GM10248 (cell line): ENCODE results near the gene FAM174C.

Experiments
- CTCF ChIA-PET: fragments of 300-600 bp; sonication (Branson Sonifier 250); formaldehyde crosslinking; extraction: SDS; loops from one replicate; lab custom pipeline; 2021; ENCODE audit warnings: antibody characterized with exemption; lab: Yijun Ruan, JAX
- POLR2A ChIA-PET: fragments of 350-650 bp; sonication (Branson Sonifier 250); formaldehyde crosslinking; extraction: SDS; loops from one replicate; lab custom pipeline; 2020; ENCODE audit warnings: antibody characterized with exemption; lab: Yijun Ruan, JAX
- DNase-seq: peaks from one replicate; pipeline ENCODE4 v3.0.0; 2012; ENCODE audit errors: extremely low spot score
- CTCF ChIP-seq: IDR thresholded peaks from 2 replicates; pipeline ENCODE4 v1.5.1; 2012; ENCODE audit warnings: mild to moderate bottlenecking, low read depth; ENCODE audit errors: extremely low read depth, missing control alignments, control extremely low read depth

FAM174C gene

GRCh38 chr19:1269478-1270212 is 5.7 kb upstream of the FAM174C start:
- peak; percentile 88 for DNase-seq
- ChIA-PET POLR2A (interaction anchor here (0.7 to 4.0 kb wide), 19 partner anchors 10 to 1206 kb away, joined by 3 to 65 read pairs (median 4); partner anchors contain the start of genes ATP5F1D and GADD45B), CTCF (interaction anchor here (0.6 to 18.0 kb wide), 8 partner anchors 10 to 1244 kb away, joined by 3 to 491 read pairs (median 4); partner anchors contain the start of genes ATP5F1D and CBARP)
- no peak for TF ChIP-seq CTCF

GRCh38 chr19:1270213-1270853 is 5.0 kb upstream of the FAM174C start:
- ChIA-PET POLR2A (no interaction called here), CTCF (interaction anchor here (18.0 kb wide), 1 partner anchor 28 kb away, joined by 491 read pairs; the partner anchor contains the start of genes ATP5F1D and CBARP)
- no peak for TF ChIP-seq CTCF
- DNase-seq = no peak

GRCh38 chr19:1270854-1271527 is 4.3 kb upstream of the FAM174C start:
- CTCF ChIA-PET = interaction anchor here (1.8 to 3.6 kb wide), 2 partner anchors 8 to 27 kb away, joined by 4 to 48 read pairs; no protein-coding TSS in a partner anchor
- no peak for TF ChIP-seq CTCF
- POLR2A ChIA-PET = interaction anchor here (1.4 kb wide), 1 partner anchor 27 kb away, joined by 6 read pairs; no protein-coding TSS in a partner anchor
- no peak for DNase-seq

- TF ChIP-seq CTCF = no peak
- POLR2A ChIA-PET = interaction anchor here (1.4 to 1.8 kb wide), 2 partner anchors 9 to 27 kb away, joined by 5 to 6 read pairs; no protein-coding TSS in a partner anchor
- DNase-seq = no peak
- CTCF ChIA-PET = interaction anchor here (1.8 to 3.6 kb wide), 2 partner anchors 9 to 27 kb away, joined by 4 to 48 read pairs; no protein-coding TSS in a partner anchor
Measured at GRCh38 chr19:1271528-1272422, 3.6 kb upstream of the FAM174C start.

- ChIA-PET POLR2A (interaction anchor here (1.1 to 1.8 kb wide), 5 partner anchors 10 to 339 kb away, joined by 3 to 6 read pairs (median 5); a partner anchor contains a TSS), CTCF (interaction anchor here (0.9 to 3.6 kb wide), 5 partner anchors 10 to 173 kb away, joined by 3 to 48 read pairs (median 4); no protein-coding TSS in a partner anchor)
- no peak for TF ChIP-seq CTCF
- no peak for DNase-seq
Measured at GRCh38 chr19:1272423-1273262, 2.7 kb upstream of the FAM174C start.
